Adipose tissue (tissue), 3 donors: ENCODE data around the gene CCDC102A. TPM values are rescaled to one million over a fixed set of nuclear protein-coding genes. Genes with fewer than 3 reads are reported as not detected.

ENCODE experiments used
- H3K27ac ChIP-seq: one replicate; pipeline ENCODE4 v1.5.1; 2013; ENCODE audit warnings: low read depth, low read length
- WGBS, 3 donors: extraction: QIAGEN DNeasy Blood & Tissue Kit; methylation state at CpG; one replicate each; pipeline ENCODE4 v1.1.7; 2013; 5-methylcytosine and 5-hydroxymethylcytosine counted together
- polyA plus RNA-seq, 3 donors: library from polyadenylated mRNA; stranded (reverse); fragments of 200-250 nt; gene quantifications; one replicate each; pipeline ENCODE4 v1.2.3, GENCODE V29; 2013
- donor health status: healthy with polysubstance abuse.
- donor health status: Bipolar disorder and iron deficiency.
- donor health status: healthy.

Gene CCDC102A
- polyA plus RNA-seq, 3 donors, result 1.9 to 11.5 (median 2.2) TPM

GRCh38 chr16:57529391-57530103, 6.8 kb downstream of the CCDC102A start:
- WGBS, 3 donors, result 62 to 74% (median 63%) methylated on average over 14 of the region's 14 CpGs
- no peak overlapping the region for H3K27ac ChIP-seq

GRCh38 chr16:57528499-57529390, 7.6 kb downstream of the CCDC102A start:
- 39 to 83% (median 50%) methylated on average over 110 to 126 of the region's 126 CpGs for WGBS, 3 donors
- H3K27ac ChIP-seq, result no peak overlapping the region

GRCh38 chr16:57527610-57528360, 8.6 kb downstream of the CCDC102A start:
- WGBS, 3 donors, result 89 to 95% (median 93%) methylated on average over 19 of the region's 19 CpGs
- no peak overlapping the region for H3K27ac ChIP-seq

- WGBS, 3 donors, result 85 to 100% (median 93%) methylated on average over 4 of the region's 4 CpGs
- H3K27ac ChIP-seq, result no peak overlapping the region
Observed at GRCh38 chr16:57527027-57527426, 9.3 kb downstream of the CCDC102A start.

GRCh38 chr16:57526498-57526897, 9.9 kb downstream of the CCDC102A start:
- 68 to 92% (median 73%) methylated on average over 6 of the region's 6 CpGs for WGBS, 3 donors
- no peak overlapping the region for H3K27ac ChIP-seq

GRCh38 chr16:57525761-57526160, 10.6 kb downstream of the CCDC102A start:
- WGBS, 3 donors, result 83 to 92% (median 91%) methylated on average over 18 of the region's 18 CpGs

GRCh38 chr16:57522960-57523359, 13.4 kb downstream of the CCDC102A start:
- no peak overlapping the region for H3K27ac ChIP-seq
- 83 to 92% (median 88%) methylated on average over 8 of the region's 8 CpGs for WGBS, 3 donors

More at GRCh38 chr16:57525761-57526160, 10.6 kb downstream of the CCDC102A start:
- H3K27ac ChIP-seq, result no peak overlapping the region

- 30 to 33% (median 30%) methylated on average over 10 of the region's 10 CpGs for WGBS, 3 donors
- no peak overlapping the region for H3K27ac ChIP-seq
Observed at GRCh38 chr16:57519796-57520360, 16.5 kb downstream of the CCDC102A start.

GRCh38 chr16:57518922-57519321, 17.4 kb downstream of the CCDC102A start:
- no peak overlapping the region for H3K27ac ChIP-seq
- WGBS, 3 donors, result 84 to 93% (median 89%) methylated on average over 6 of the region's 6 CpGs

- 84 to 89% (median 86%) methylated on average over 13 of the region's 13 CpGs for WGBS, 3 donors
- H3K27ac ChIP-seq, result no peak overlapping the region
Observed at GRCh38 chr16:57518520-57518919, 17.9 kb downstream of the CCDC102A start.

- no peak overlapping the region for H3K27ac ChIP-seq
- 78 to 92% (median 81%) methylated on average over 31 of the region's 31 CpGs for WGBS, 3 donors
Observed at GRCh38 chr16:57517397-57518367, 18.7 kb downstream of the CCDC102A start.

- 86 to 91% (median 87%) methylated on average over 3 of the region's 3 CpGs for WGBS, 3 donors
- no peak overlapping the region for H3K27ac ChIP-seq
Observed at GRCh38 chr16:57516773-57517172, 19.6 kb downstream of the CCDC102A start.

- WGBS, 3 donors, result 81 to 87% (median 84%) methylated on average over 10 of the region's 10 CpGs
Observed at GRCh38 chr16:57516176-57516725, 20.1 kb downstream of the CCDC102A start.

GRCh38 chr16:57514791-57515600, 21.4 kb downstream of the CCDC102A start:
- no peak overlapping the region for H3K27ac ChIP-seq
- 80 to 91% (median 83%) methylated on average over 21 to 23 of the region's 23 CpGs for WGBS, 3 donors

More at GRCh38 chr16:57516176-57516725, 20.1 kb downstream of the CCDC102A start:
- no peak overlapping the region for H3K27ac ChIP-seq

GRCh38 chr16:57514371-57514770, 22.0 kb downstream of the CCDC102A start:
- WGBS, 3 donors, result 54 to 89% (median 83%) methylated on average over 4 of the region's 4 CpGs
- H3K27ac ChIP-seq, result no peak overlapping the region

GRCh38 chr16:57513371-57514102, 22.8 kb downstream of the CCDC102A start:
- no peak overlapping the region for H3K27ac ChIP-seq
- 71 to 77% (median 73%) methylated on average over 14 of the region's 14 CpGs for WGBS, 3 donors
